Vagina (tissue), 2 donors: ENCODE data around the gene GTPBP4. TPM values are rescaled to one million over a fixed set of nuclear protein-coding genes. Genes with fewer than 3 reads are reported as not detected.

Source experiments
- DNase-seq, 2 donors: peaks; one replicate each; pipeline ENCODE4 v3.0.0-alpha.2; 2017; ENCODE audit errors: extremely low spot score in 2 of 2
- H3K27ac ChIP-seq: fragments of 200-600 bp; sonication (generic); one replicate; pipeline ENCODE4 v1.5.1; 2019
- H3K27me3 ChIP-seq: fragments of 200-600 bp; sonication (generic); one replicate; pipeline ENCODE4 v1.5.1; 2019
- H3K36me3 ChIP-seq, 2 donors: fragments of 200-600 bp; sonication (generic); one replicate each; pipeline ENCODE4 v1.5.1; 2017 to 2019
- H3K4me1 ChIP-seq: fragments of 200-600 bp; sonication (generic); one replicate; pipeline ENCODE4 v1.5.1; 2019
- H3K4me3 ChIP-seq, 2 donors: fragments of 200-600 bp; sonication (generic); 1 replicate in 1 of 2; 2 replicates in 1 of 2; pipeline ENCODE4 v1.5.1; 2016 to 2019
- H3K9me3 ChIP-seq: fragments of 200-600 bp; sonication (generic); one replicate; pipeline ENCODE4 v1.5.1; 2019
- CTCF ChIP-seq, 3 experiments: fragments of 450-650 bp in 2 of 3; fragments of 200-600 bp in 1 of 3; sonication (generic) in 1 of 3; IDR thresholded peaks; one replicate each; pipeline ENCODE4 v1.5.1; 2017 to 2019; ENCODE audit warnings: antibody characterized with exemption in 3 of 3, mild to moderate bottlenecking in 2 of 3, moderate library complexity in 2 of 3
- POLR2A ChIP-seq, 2 donors: fragments of 450-650 bp; IDR thresholded peaks; one replicate each; pipeline ENCODE4 v1.6.1; 2017; ENCODE audit warnings: antibody characterized with exemption in 2 of 2, mild to moderate bottlenecking in 2 of 2, moderate library complexity in 2 of 2
- POLR2AphosphoS5 ChIP-seq, 2 donors: sonication (generic); formaldehyde crosslinking; IDR thresholded peaks; one replicate each; pipeline ENCODE4 v1.9.0; 2017; ENCODE audit warnings: antibody characterized with exemption in 2 of 2, mild to moderate bottlenecking in 2 of 2, low read depth in 1 of 2; ENCODE audit not compliant: insufficient read depth in 1 of 2
- intact Hi-C: fragments of 100-400 bp; cut with DNase I; formaldehyde crosslinking; loops from one replicate; pipeline ENCODE4 v1.15.1; 2023
- total RNA-seq: library from RNA; depleted of rRNA; stranded (reverse); fragments of >200 nt; gene quantifications from one replicate; pipeline ENCODE4 v1.2.3, GENCODE V29; 2016

GTPBP4 gene
- total RNA-seq, 1 donor from 2014 or later: 24.8 TPM

- H3K27ac ChIP-seq: no peak overlapping the region
- TF ChIP-seq POLR2AphosphoS5 (IDR thresholded peaks at IDR 0.05; ENCODE audit: insufficient read depth in 1 of 2, low read depth in 1 of 2) (no peak), POLR2A (IDR thresholded peaks at IDR 0.05) (no peak), CTCF (IDR thresholded peaks at IDR 0.05) (no peak)
- H3K27me3 ChIP-seq: no peaks in the 10 kb centered on the region
- intact Hi-C loops: loop anchor here (5.0 kb wide), 2 partner anchors 53 to 62 kb away; partner anchors contain the start of genes IDI1 and LARP4B
- no peaks in the 10 kb centered on the region for H3K9me3 ChIP-seq
- H3K4me1 ChIP-seq: peaks cover 26% of the 10 kb centered on the region
- no peaks in the 10 kb centered on the region for H3K36me3 ChIP-seq
- DNase-seq: no peak
- H3K4me3 ChIP-seq: no peak overlapping the region
Observed at GRCh38 chr10:985361-985760, 2.9 kb upstream of the GTPBP4 start.

- H3K36me3 ChIP-seq: no peaks in the 10 kb centered on the region
- H3K4me1 ChIP-seq: peaks cover 31% of the 10 kb centered on the region
- no peak for DNase-seq
- TF ChIP-seq POLR2AphosphoS5 (IDR thresholded peaks at IDR 0.05; ENCODE audit: insufficient read depth in 1 of 2, low read depth in 1 of 2): peak in 1 of 2 donors; percentile 30
- TF ChIP-seq POLR2A (IDR thresholded peaks at IDR 0.05): no peak
- no peak for TF ChIP-seq CTCF (IDR thresholded peaks at IDR 0.05)
- no peak overlapping the region for H3K4me3 ChIP-seq
- H3K27me3 ChIP-seq: no peaks in the 10 kb centered on the region
- no peaks in the 10 kb centered on the region for H3K9me3 ChIP-seq
- no peak overlapping the region for H3K27ac ChIP-seq
- intact Hi-C loops: loop anchor here (5.0 kb wide), 2 partner anchors 54 to 61 kb away; partner anchors contain the start of genes IDI1 and LARP4B
Observed at GRCh38 chr10:986137-986825, 2.0 kb upstream of the GTPBP4 start.

- intact Hi-C loops: loop anchor here (5.0 kb wide), 2 partner anchors 55 to 60 kb away; partner anchors contain the start of genes IDI1 and LARP4B
- peak overlapping the region; percentile 98 to 99 for H3K4me3 ChIP-seq
- TF ChIP-seq POLR2A (IDR thresholded peaks at IDR 0.05) (no peak), CTCF (IDR thresholded peaks at IDR 0.05) (no peak), POLR2AphosphoS5 (IDR thresholded peaks at IDR 0.05; ENCODE audit: insufficient read depth in 1 of 2, low read depth in 1 of 2) (no peak)
Observed at GRCh38 chr10:986881-987619, 1.2 kb upstream of the GTPBP4 start.

GRCh38 chr10:987620-987869, 689 bp upstream of the GTPBP4 start:
- Histone ChIP-seq H3K27me3 (no peaks in the 10 kb centered on the region), H3K36me3 (peaks cover 0 to under 1% of the 10 kb centered on the region in 2 donors), H3K4me3 (peak overlapping the region; percentile 98 to 99), H3K4me1 (peaks cover 31% of the 10 kb centered on the region), H3K27ac (peak overlapping the region; percentile 96), H3K9me3 (no peaks in the 10 kb centered on the region)
- TF ChIP-seq POLR2A (IDR thresholded peaks at IDR 0.05) (no peak), CTCF (IDR thresholded peaks at IDR 0.05) (no peak), POLR2AphosphoS5 (IDR thresholded peaks at IDR 0.05; ENCODE audit: insufficient read depth in 1 of 2, low read depth in 1 of 2) (no peak)
- intact Hi-C loops: loop anchor here (5.0 kb wide), 2 partner anchors 55 to 60 kb away; partner anchors contain the start of genes IDI1 and LARP4B
- no peak for DNase-seq

More at GRCh38 chr10:986881-987619, 1.2 kb upstream of the GTPBP4 start:
- Histone ChIP-seq H3K9me3 (no peaks in the 10 kb centered on the region), H3K36me3 (no peaks in the 10 kb centered on the region), H3K27ac (peak overlapping the region; percentile 96), H3K4me1 (peaks cover 31% of the 10 kb centered on the region), H3K27me3 (no peaks in the 10 kb centered on the region)
- DNase-seq: no peak
